Thyroid gland (tissue), 4 donors: ENCODE measurements around the gene GATAD2A.

Source experiments
- POLR2A ChIP-seq, 2 donors: fragments of 450-650 bp; IDR thresholded peaks; one replicate each; pipeline ENCODE4 v1.6.1; 2017; ENCODE audit warnings: antibody characterized with exemption in 2 of 2, mild to moderate bottlenecking in 2 of 2, moderate library complexity in 1 of 2
- TF ChIP-seq, protein P1 (sequence below), 6 experiments: fragments of 200-600 bp in 3 of 6; fragments of 450-650 bp in 3 of 6; sonication (generic) in 3 of 6; IDR thresholded peaks; one replicate each; pipeline ENCODE4 v1.5.1; 2016 to 2019; ENCODE audit warnings: antibody characterized with exemption in 6 of 6, mild to moderate bottlenecking in 2 of 6, inconsistent platforms in 1 of 6, moderate library complexity in 1 of 6

DNA sequence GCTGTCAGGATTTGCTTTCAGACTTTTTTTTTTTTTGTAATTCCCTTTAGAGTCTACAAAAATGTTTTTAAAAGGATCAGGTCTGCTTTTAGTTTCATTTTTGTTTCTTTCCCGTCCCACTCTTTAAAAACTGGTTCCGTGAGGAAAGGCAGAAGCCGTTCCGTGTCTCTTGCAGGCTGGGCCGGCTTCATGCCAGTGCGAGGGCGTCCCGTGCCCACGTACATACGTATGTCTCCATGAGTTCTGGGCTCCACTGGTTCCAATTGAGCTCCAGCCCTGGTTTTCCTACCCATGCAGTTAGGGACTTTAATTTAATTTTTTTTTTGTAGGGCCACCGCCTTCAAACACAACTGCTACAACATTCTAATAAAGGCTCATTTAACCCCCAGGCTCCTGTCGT is 101.1 kb downstream of the GATAD2A start:
- no peak for TF ChIP-seq POLR2A (IDR thresholded peaks at IDR 0.05)
- TF ChIP-seq, protein P1, sequence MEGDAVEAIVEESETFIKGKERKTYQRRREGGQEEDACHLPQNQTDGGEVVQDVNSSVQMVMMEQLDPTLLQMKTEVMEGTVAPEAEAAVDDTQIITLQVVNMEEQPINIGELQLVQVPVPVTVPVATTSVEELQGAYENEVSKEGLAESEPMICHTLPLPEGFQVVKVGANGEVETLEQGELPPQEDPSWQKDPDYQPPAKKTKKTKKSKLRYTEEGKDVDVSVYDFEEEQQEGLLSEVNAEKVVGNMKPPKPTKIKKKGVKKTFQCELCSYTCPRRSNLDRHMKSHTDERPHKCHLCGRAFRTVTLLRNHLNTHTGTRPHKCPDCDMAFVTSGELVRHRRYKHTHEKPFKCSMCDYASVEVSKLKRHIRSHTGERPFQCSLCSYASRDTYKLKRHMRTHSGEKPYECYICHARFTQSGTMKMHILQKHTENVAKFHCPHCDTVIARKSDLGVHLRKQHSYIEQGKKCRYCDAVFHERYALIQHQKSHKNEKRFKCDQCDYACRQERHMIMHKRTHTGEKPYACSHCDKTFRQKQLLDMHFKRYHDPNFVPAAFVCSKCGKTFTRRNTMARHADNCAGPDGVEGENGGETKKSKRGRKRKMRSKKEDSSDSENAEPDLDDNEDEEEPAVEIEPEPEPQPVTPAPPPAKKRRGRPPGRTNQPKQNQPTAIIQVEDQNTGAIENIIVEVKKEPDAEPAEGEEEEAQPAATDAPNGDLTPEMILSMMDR (IDR thresholded peaks at IDR 0.05): no peak
